CD4-positive, alpha-beta T cell (primary cell): Measurements from ENCODE around the gene ETV4. TPM values are rescaled to one million over a fixed set of nuclear protein-coding genes. Genes with fewer than 3 reads are reported as not detected.

ENCODE experiments used
- ATAC-seq: fragments of 200-7000 bp; cut with Tn5 transposase; one replicate; pipeline ENCODE4 v1.10.0; 2022; ENCODE audit warnings: mild to moderate bottlenecking; ENCODE audit not compliant: poor library complexity
- CTCF ChIA-PET: fragments of 350-600 bp; sonication (Branson Sonifier 250); formaldehyde crosslinking; loops from one replicate; lab custom pipeline; 2021; ENCODE audit warnings: antibody characterized with exemption, inconsistent platforms; lab: Charles Lee
- POLR2A ChIA-PET: fragments of 350-600 bp; sonication (Branson Sonifier 250); formaldehyde crosslinking; loops from one replicate; lab custom pipeline; 2021; ENCODE audit warnings: antibody characterized with exemption, inconsistent platforms; lab: Charles Lee
- DNase-seq, 14 experiments: peaks; one replicate each; pipeline ENCODE4 v3.0.0-alpha.2; 2013 to 2020; ENCODE audit warnings: mixed read lengths in 2 of 14
- H3K27ac ChIP-seq, 2 donors: one replicate each; pipeline versions ENCODE4 v1.5.1 to v1.7.0; 2013; ENCODE audit warnings: low read length in 2 of 2, low read depth in 1 of 2, mild to moderate bottlenecking in 1 of 2
- H3K27me3 ChIP-seq, 2 experiments: 1 replicate in 1 of 2; 2 replicates in 1 of 2; pipeline versions ENCODE4 v1.6.1 to v1.7.0; 2013; ENCODE audit warnings: low read length in 2 of 2, control low read depth in 1 of 2, mild to moderate bottlenecking in 1 of 2, moderate library complexity in 1 of 2; ENCODE audit not compliant: insufficient read depth in 2 of 2, control insufficient read depth in 1 of 2
- H3K36me3 ChIP-seq: one replicate; pipeline ENCODE4 v1.6.1; 2013; ENCODE audit warnings: low read length, control low read depth; ENCODE audit not compliant: insufficient read depth
- H3K4me1 ChIP-seq: one replicate; pipeline ENCODE4 v1.6.1; 2013; ENCODE audit warnings: low read length, control low read depth; ENCODE audit not compliant: insufficient read depth
- H3K4me3 ChIP-seq: one replicate; pipeline ENCODE4 v1.5.1; 2013; ENCODE audit warnings: mild to moderate bottlenecking, low read length, moderate library complexity
- H3K9me3 ChIP-seq, 2 experiments: 1 replicate in 1 of 2; 2 replicates in 1 of 2; pipeline versions ENCODE4 v1.6.1 to v1.7.0; 2013; ENCODE audit warnings: low read length in 2 of 2, mild to moderate bottlenecking in 2 of 2, control low read depth in 1 of 2, moderate library complexity in 1 of 2; ENCODE audit not compliant: control insufficient read depth in 1 of 2, insufficient read depth in 1 of 2
- H3K27ac Mint-ChIP-seq: one replicate; pipeline ENCODE4 v1.8.0; 2020; ENCODE audit warnings: mixed read lengths
- H3K27me3 Mint-ChIP-seq: one replicate; pipeline ENCODE4 v1.8.0; 2021; ENCODE audit warnings: mixed read lengths
- H3K36me3 Mint-ChIP-seq: one replicate; pipeline ENCODE4 v1.8.0; 2021; ENCODE audit warnings: low read depth, mixed read lengths
- H3K4me1 Mint-ChIP-seq: one replicate; pipeline ENCODE4 v1.8.0; 2021; ENCODE audit warnings: low read depth, mixed read lengths
- H3K4me3 Mint-ChIP-seq: one replicate; pipeline ENCODE4 v1.8.0; 2020; ENCODE audit warnings: mild to moderate bottlenecking, mixed read lengths
- H3K9me3 Mint-ChIP-seq: one replicate; pipeline ENCODE4 v1.8.0; 2020; ENCODE audit warnings: mixed read lengths
- CTCF ChIP-seq: fragments of 200-600 bp; IDR thresholded peaks from one replicate; pipeline ENCODE4 v1.8.0; 2022; ENCODE audit warnings: antibody characterized with exemption, mild to moderate bottlenecking
- intact Hi-C, 2 experiments: fragments of 100-400 bp; cut with DNase I in 1 of 2; cut with micrococcal nuclease in 1 of 2; formaldehyde crosslinking; loops; one replicate each; pipeline versions ENCODE4 v1.15.1 to v1.9.0; 2023 to 2025; cut with DNase I, micrococcal nuclease
- total RNA-seq, 174 experiments: library from RNA in 2 of 174; stranded (reverse) in 2 of 174; gene quantifications; one replicate each; pipeline ENCODE4 v1.2.3 and lab custom pipeline; 2021 to 2026

ETV4 gene
- total RNA-seq, 2 experiments from 2014 or later, result not detected

- no peak for TF ChIP-seq CTCF
- ATAC-seq, result no peak
- Histone ChIP-seq H3K36me3 (peaks cover 13% of the 10 kb centered on the region), H3K9me3 (no peaks in the 10 kb centered on the region), H3K4me3 (no peak overlapping the region), H3K27me3 (no peaks in the 10 kb centered on the region), H3K27ac (no peak overlapping the region), H3K4me1 (no peaks in the 10 kb centered on the region)
- no peak for DNase-seq
- no peaks in the 10 kb centered on the region for H3K9me3 Mint-ChIP-seq
- ChIA-PET CTCF (no interaction called here), POLR2A (no interaction called here)
- intact Hi-C loops, result no loop called here
- H3K27ac Mint-ChIP-seq, result no peak overlapping the region
- peaks cover 3% of the 10 kb centered on the region for H3K36me3 Mint-ChIP-seq
- H3K4me1 Mint-ChIP-seq, result no peaks in the 10 kb centered on the region
- H3K27me3 Mint-ChIP-seq, result no peaks in the 10 kb centered on the region
- no peak overlapping the region for H3K4me3 Mint-ChIP-seq
These were observed 14.2 kb downstream of the ETV4 start for GRCh38 chr17:43531955-43532354.

- no peaks in the 10 kb centered on the region for H3K9me3 ChIP-seq
- ChIA-PET POLR2A (no interaction called here), CTCF (no interaction called here)
- H3K36me3 ChIP-seq, result peaks cover 22% of the 10 kb centered on the region
- H3K27me3 ChIP-seq, result no peaks in the 10 kb centered on the region
- Mint-ChIP-seq H3K36me3 (peaks cover 11% of the 10 kb centered on the region), H3K9me3 (no peaks in the 10 kb centered on the region), H3K27ac (no peak overlapping the region), H3K27me3 (no peaks in the 10 kb centered on the region), H3K4me1 (no peaks in the 10 kb centered on the region), H3K4me3 (no peak overlapping the region)
- DNase-seq (no peak), ATAC-seq (no peak)
- no peak overlapping the region for H3K27ac ChIP-seq
- intact Hi-C loops, result no loop called here
- no peak overlapping the region for H3K4me3 ChIP-seq
- no peak for TF ChIP-seq CTCF
- H3K4me1 ChIP-seq, result no peaks in the 10 kb centered on the region
These were observed 15.1 kb downstream of the ETV4 start for GRCh38 chr17:43531082-43531378.

GRCh38 chr17:43530288-43531081 lies 15.7 kb downstream of the ETV4 start:
- no peaks in the 10 kb centered on the region for H3K27me3 ChIP-seq
- ChIA-PET POLR2A (no interaction called here), CTCF (no interaction called here)
- peaks cover 17% of the 10 kb centered on the region for H3K36me3 Mint-ChIP-seq
- DNase-seq (no peak), ATAC-seq (no peak)
- H3K9me3 Mint-ChIP-seq, result no peaks in the 10 kb centered on the region
- H3K27me3 Mint-ChIP-seq, result no peaks in the 10 kb centered on the region
- no peaks in the 10 kb centered on the region for H3K9me3 ChIP-seq
- no peak overlapping the region for H3K27ac ChIP-seq
- H3K27ac Mint-ChIP-seq, result no peak overlapping the region
- peaks cover 26% of the 10 kb centered on the region for H3K36me3 ChIP-seq
- TF ChIP-seq CTCF, result no peak
- intact Hi-C loops, result no loop called here
- no peaks in the 10 kb centered on the region for H3K4me1 Mint-ChIP-seq
- H3K4me3 Mint-ChIP-seq, result no peak overlapping the region
- H3K4me3 ChIP-seq, result no peak overlapping the region
- H3K4me1 ChIP-seq, result no peaks in the 10 kb centered on the region
